Endothelial cell (in vitro differentiated cells): Measurements from ENCODE around the gene CHPF2. TPM values are rescaled to one million over a fixed set of nuclear protein-coding genes. Genes with fewer than 3 reads are reported as not detected.

Source experiments
- DNase-seq: peaks from one replicate; pipeline ENCODE4 v3.0.0; 2021; ENCODE audit warnings: low spot score
- H3K27ac Mint-ChIP-seq: one replicate; pipeline ENCODE4 v1.8.0; 2021; ENCODE audit warnings: mixed read lengths, inconsistent platforms; ENCODE audit not compliant: unreplicated experiment
- H3K27me3 Mint-ChIP-seq: one replicate; pipeline ENCODE4 v1.8.0; 2021; ENCODE audit warnings: mild to moderate bottlenecking, moderate library complexity, mixed read lengths, inconsistent platforms; ENCODE audit not compliant: unreplicated experiment
- H3K36me3 Mint-ChIP-seq: one replicate; pipeline ENCODE4 v1.8.0; 2021; ENCODE audit warnings: mild to moderate bottlenecking, low read depth, mixed read lengths, inconsistent platforms; ENCODE audit not compliant: unreplicated experiment
- H3K4me1 Mint-ChIP-seq: one replicate; pipeline ENCODE4 v1.8.0; 2021; ENCODE audit warnings: mild to moderate bottlenecking, mixed read lengths, inconsistent platforms; ENCODE audit not compliant: unreplicated experiment
- H3K4me3 Mint-ChIP-seq: one replicate; pipeline ENCODE4 v1.8.0; 2021; ENCODE audit warnings: mild to moderate bottlenecking, mixed read lengths, inconsistent platforms; ENCODE audit not compliant: unreplicated experiment
- H3K9me3 Mint-ChIP-seq: one replicate; pipeline ENCODE4 v1.8.0; 2021; ENCODE audit warnings: mixed read lengths, inconsistent platforms; ENCODE audit not compliant: unreplicated experiment
- CTCF ChIP-seq: fragments of 200-600 bp; sonication (generic); IDR thresholded peaks from one replicate; pipeline ENCODE4 v1.5.0; 2021; ENCODE audit warnings: antibody characterized with exemption; ENCODE audit not compliant: unreplicated experiment
- total RNA-seq: library from RNA; stranded (reverse); fragmentation: NEBNext Ultra II Directional; extraction: Animal tissue kit (Norgen Biotek cat#: 25700); gene quantifications from one replicate; pipeline ENCODE4 v1.2.1, GENCODE V29; 2021; ENCODE audit not compliant: unreplicated experiment

Gene CHPF2
- total RNA-seq, 1 donor from 2014 or later, result 55.4 TPM

- TF ChIP-seq CTCF, result no peak
- no peaks in the 10 kb centered on the region for H3K36me3 Mint-ChIP-seq
- H3K9me3 Mint-ChIP-seq, result no peaks in the 10 kb centered on the region
- no peak for DNase-seq
- peaks cover 3% of the 10 kb centered on the region for H3K4me1 Mint-ChIP-seq
- peaks cover 12% of the 10 kb centered on the region for H3K27me3 Mint-ChIP-seq
- H3K27ac Mint-ChIP-seq, result no peak overlapping the region
- no peak overlapping the region for H3K4me3 Mint-ChIP-seq
Observed at GRCh38 chr7:151274936-151275812, 42.9 kb downstream of the CHPF2 start.

GRCh38 chr7:151275813-151276577, 43.7 kb downstream of the CHPF2 start:
- no peak for DNase-seq
- Mint-ChIP-seq H3K36me3 (no peaks in the 10 kb centered on the region), H3K9me3 (no peaks in the 10 kb centered on the region), H3K4me1 (peaks cover 3% of the 10 kb centered on the region), H3K27me3 (peaks cover 8% of the 10 kb centered on the region), H3K27ac (no peak overlapping the region), H3K4me3 (no peak overlapping the region)
- TF ChIP-seq CTCF, result no peak

DNA sequence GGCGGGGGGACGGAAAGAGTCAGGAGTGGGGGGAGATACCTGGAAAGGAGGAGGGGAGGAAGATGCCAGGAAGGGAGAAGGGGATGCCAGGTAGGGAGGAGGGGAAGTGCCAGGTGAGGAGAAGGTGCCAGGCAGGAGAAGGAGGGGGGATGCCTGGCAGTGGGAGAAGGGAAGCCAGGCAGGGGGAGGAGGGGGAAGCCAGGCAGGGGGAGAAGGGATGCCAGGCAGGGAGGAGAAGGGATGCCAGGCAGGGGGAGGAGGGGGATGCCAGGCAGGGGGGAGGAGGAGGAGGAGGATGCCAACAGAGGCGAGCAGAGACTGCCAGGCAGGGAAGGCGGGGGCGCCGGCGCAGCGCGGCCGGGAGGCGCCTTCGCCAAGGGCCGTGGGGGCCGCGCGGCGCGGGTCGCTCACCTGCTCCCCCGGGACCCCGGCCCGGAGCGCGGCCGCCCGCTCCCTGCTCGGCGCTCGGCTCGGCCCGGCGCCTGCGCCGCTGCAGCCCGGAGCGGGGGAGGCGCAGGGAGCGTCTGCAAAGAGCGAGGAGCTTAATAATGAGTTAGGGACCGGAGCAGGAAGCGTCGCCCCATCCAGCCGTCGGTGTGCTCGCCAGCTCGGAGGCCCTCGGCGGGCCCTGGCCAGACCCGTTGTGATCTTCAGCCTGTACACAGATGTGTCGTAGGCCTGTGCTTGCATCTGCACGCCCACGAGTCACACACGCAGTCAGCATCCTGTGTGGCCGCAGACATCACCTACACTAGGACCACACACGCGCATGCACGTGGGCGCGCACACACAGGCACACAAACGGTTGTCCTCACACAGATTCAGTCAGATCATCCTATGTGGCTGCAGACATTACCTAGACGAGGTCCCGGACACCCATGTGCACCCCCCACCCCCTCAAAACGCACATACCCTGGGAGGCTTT, 44.6 kb downstream of the CHPF2 start:
- Mint-ChIP-seq H3K27me3 (peaks cover 10% of the 10 kb centered on the region), H3K4me1 (peaks cover 3% of the 10 kb centered on the region), H3K36me3 (no peaks in the 10 kb centered on the region), H3K27ac (no peak overlapping the region), H3K9me3 (no peaks in the 10 kb centered on the region), H3K4me3 (peak overlapping the region; percentile 10)
- TF ChIP-seq CTCF, result no peak
- peak; percentile 46 for DNase-seq

DNA sequence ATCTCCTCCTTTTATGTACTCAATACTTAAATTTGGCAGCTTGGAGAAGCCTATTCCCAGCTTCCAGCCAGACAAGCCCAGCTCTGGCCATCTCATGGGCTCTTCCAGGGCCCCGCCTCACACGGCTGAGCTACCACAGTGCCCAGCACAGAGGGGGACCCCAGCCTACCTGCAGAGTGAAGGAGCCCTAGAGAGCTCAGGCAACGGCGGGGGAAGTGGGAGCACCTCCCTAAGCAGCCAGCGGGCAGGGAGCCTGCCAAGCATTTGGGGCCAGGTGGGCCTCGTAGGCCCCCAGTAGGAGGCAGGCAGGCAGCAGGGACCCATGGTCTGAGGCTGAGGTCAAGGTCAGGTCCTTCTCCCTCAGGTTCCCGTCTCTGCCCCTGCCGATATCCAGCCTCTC, 45.3 kb downstream of the CHPF2 start:
- H3K4me1 Mint-ChIP-seq, result peaks cover 3% of the 10 kb centered on the region
- H3K4me3 Mint-ChIP-seq, result peak overlapping the region; percentile 10
- no peak for DNase-seq
- no peaks in the 10 kb centered on the region for H3K36me3 Mint-ChIP-seq
- H3K27me3 Mint-ChIP-seq, result peaks cover 10% of the 10 kb centered on the region
- TF ChIP-seq CTCF, result no peak
- H3K27ac Mint-ChIP-seq, result no peak overlapping the region
- no peaks in the 10 kb centered on the region for H3K9me3 Mint-ChIP-seq
